DOHH2 (cell line): ENCODE measurements around the gene B3GALT6.

ENCODE experiments used
- EZH2phosphoT487 ChIP-seq: fragments of 200-600 bp; sonication (generic); IDR thresholded peaks from 2 replicates; pipeline ENCODE4 v1.6.1; 2017; ENCODE audit warnings: borderline replicate concordance, mild to moderate bottlenecking, antibody characterized with exemption, low read length, moderate library complexity, mixed read lengths
- TF ChIP-seq, protein P1 (sequence below): fragments of 200-600 bp; sonication (generic); IDR thresholded peaks from one replicate; pipeline ENCODE4 v1.5.1; 2014; ENCODE audit warnings: antibody characterized with exemption, mild to moderate bottlenecking, low read depth, low read length; ENCODE audit not compliant: poor library complexity, severe bottlenecking

DNA sequence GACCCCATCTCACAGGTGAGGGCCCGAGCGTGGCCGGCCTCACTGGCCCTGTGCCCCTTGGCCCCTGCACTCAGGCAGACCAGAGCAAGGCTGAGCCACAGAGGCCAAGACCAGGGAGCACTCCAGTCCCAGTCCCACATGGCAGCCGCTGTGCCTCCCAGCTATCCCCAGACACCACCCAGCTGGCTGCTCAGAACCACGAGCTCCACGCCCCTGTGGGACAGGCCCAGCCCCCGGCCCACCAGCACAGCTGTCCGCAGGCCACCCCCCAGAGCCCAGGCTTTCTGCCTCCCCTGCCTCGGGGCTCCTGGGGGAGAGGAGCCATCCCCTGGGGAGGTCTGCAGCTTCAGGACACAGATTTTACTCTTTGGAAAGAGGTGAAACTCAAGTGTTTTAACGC, 23.6 kb downstream of the B3GALT6 start:
- TF ChIP-seq, protein P1, sequence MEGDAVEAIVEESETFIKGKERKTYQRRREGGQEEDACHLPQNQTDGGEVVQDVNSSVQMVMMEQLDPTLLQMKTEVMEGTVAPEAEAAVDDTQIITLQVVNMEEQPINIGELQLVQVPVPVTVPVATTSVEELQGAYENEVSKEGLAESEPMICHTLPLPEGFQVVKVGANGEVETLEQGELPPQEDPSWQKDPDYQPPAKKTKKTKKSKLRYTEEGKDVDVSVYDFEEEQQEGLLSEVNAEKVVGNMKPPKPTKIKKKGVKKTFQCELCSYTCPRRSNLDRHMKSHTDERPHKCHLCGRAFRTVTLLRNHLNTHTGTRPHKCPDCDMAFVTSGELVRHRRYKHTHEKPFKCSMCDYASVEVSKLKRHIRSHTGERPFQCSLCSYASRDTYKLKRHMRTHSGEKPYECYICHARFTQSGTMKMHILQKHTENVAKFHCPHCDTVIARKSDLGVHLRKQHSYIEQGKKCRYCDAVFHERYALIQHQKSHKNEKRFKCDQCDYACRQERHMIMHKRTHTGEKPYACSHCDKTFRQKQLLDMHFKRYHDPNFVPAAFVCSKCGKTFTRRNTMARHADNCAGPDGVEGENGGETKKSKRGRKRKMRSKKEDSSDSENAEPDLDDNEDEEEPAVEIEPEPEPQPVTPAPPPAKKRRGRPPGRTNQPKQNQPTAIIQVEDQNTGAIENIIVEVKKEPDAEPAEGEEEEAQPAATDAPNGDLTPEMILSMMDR = no peak
- TF ChIP-seq EZH2phosphoT487 = no peak
